BLaER1 (cell line): ENCODE measurements around the gene DEGS2.

Source experiments
- H3K27ac ChIP-seq: shearing (Covaris generic); formaldehyde crosslinking; 2 replicates; pipeline ENCODE4 v1.8.1; 2022
- H3K27me3 ChIP-seq: shearing (Covaris generic); formaldehyde crosslinking; 2 replicates; pipeline ENCODE4 v1.8.1; 2022
- H3K36me3 ChIP-seq: shearing (Covaris generic); formaldehyde crosslinking; 2 replicates; pipeline ENCODE4 v1.8.1; 2022
- H3K4me1 ChIP-seq: shearing (Covaris generic); formaldehyde crosslinking; 2 replicates; pipeline ENCODE4 v1.8.1; 2022
- H3K4me2 ChIP-seq: shearing (Covaris generic); formaldehyde crosslinking; 2 replicates; pipeline ENCODE4 v1.8.1; 2022
- H3K4me3 ChIP-seq: shearing (Covaris generic); formaldehyde crosslinking; 2 replicates; pipeline ENCODE4 v1.8.1; 2022
- H3K9ac ChIP-seq: shearing (Covaris generic); formaldehyde crosslinking; 2 replicates; pipeline ENCODE4 v1.8.1; 2022
- H3K9me3 ChIP-seq: shearing (Covaris generic); formaldehyde crosslinking; 2 replicates; pipeline ENCODE4 v1.8.1; 2022
- H4K20me1 ChIP-seq: shearing (Covaris generic); formaldehyde crosslinking; 2 replicates; pipeline ENCODE4 v1.8.1; 2022
- Cebpa-rat ChIP-seq: shearing (Covaris generic); IDR thresholded peaks from 2 replicates; pipeline ENCODE4 v1.8.1; 2022

Gene DEGS2

DNA sequence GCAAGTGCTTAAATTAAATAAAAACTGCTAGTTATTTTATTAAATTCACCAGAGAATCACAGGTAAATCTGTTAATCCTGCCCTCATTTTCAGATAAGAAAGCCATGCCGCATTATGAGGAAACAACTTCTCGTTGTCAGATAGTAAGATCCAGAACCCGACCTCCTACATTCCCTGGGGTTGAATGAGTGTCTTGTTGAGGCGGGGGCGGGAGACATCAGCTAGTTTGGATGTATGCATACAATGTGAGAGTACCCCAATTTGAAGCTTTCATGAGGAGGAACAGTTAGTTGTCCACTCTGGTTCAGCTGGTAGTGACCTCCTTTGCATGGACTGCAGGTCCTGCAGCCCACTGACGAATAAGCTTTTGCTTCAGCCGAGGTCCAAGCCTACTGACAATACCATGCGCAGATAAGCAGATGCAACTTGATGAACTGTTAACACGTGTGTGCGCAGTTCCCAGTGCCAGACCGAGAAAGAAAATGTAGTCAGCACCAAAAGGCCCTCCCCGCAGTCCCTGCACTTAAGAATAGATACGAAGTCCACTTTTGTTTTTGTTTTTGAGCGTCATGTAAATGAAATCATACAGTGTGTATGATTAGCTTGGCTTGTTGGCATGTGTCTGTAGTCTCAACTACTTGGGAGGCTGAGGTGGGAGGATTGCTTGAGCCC lies 59.3 kb downstream of the DEGS2 start:
- peaks cover 76% of the 10 kb centered on the region for H3K36me3 ChIP-seq

DNA sequence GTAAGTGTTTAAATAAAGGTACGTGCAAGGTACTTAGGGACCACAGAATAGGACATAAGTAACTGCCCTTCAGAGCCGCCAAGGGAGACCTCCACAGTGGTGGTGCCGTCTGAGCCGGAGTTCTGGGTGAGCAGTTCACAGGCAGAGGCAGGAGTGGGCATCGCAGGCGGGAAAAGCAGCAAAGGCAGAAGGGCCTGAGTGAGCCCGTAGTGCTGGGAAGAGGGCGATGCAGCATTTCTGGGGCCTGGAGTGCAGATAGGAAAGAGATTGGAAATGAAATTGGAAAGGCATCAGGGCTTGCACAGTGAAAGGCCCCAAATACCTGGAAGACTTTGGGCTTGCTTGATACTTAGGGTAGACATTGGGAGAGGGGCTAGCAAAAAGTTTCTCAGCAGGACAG lies 61.3 kb downstream of the DEGS2 start:
- no peak for TF ChIP-seq Cebpa-rat
- Histone ChIP-seq H3K9me3 (no peaks in the 10 kb centered on the region), H3K27ac (no peak overlapping the region), H3K36me3 (peaks cover 91% of the 10 kb centered on the region), H4K20me1 (peaks cover 100% of the 10 kb centered on the region), H3K9ac (no peak overlapping the region), H3K4me3 (no peak overlapping the region), H3K27me3 (no peaks in the 10 kb centered on the region), H3K4me1 (peaks cover 16% of the 10 kb centered on the region), H3K4me2 (no peak overlapping the region)

More for the DNA sequence above, 59.3 kb downstream of the DEGS2 start:
- no peaks in the 10 kb centered on the region for H3K9me3 ChIP-seq
- H4K20me1 ChIP-seq: peaks cover 100% of the 10 kb centered on the region
- no peaks in the 10 kb centered on the region for H3K27me3 ChIP-seq
- H3K4me1 ChIP-seq: peaks cover 36% of the 10 kb centered on the region
- H3K4me2 ChIP-seq: no peak overlapping the region
- no peak overlapping the region for H3K4me3 ChIP-seq
- TF ChIP-seq Cebpa-rat: no peak
- H3K27ac ChIP-seq: no peak overlapping the region
- no peak overlapping the region for H3K9ac ChIP-seq

DNA sequence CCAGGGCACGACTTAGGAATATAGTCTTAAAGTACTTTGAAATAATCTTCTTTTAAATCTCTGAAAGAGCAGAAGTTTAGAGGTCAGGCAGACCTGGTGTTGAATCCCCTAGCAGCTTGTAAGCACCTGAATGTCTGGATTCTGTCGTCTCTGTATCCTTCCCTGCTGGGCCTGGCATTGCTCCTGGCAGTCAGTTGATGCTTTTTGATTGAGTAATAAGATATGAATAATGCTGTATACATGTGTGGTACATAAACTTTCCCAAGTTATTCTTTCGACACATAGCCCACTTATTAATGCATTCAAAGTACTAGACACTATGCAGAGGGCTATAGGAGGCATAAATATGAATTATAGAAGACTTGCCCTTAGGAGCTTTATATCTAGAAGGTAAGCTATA lies 62.8 kb downstream of the DEGS2 start:
- Histone ChIP-seq H3K27me3 (no peaks in the 10 kb centered on the region), H3K9me3 (no peaks in the 10 kb centered on the region), H3K4me1 (peaks cover 1% of the 10 kb centered on the region), H3K4me3 (no peak overlapping the region), H3K4me2 (no peak overlapping the region), H3K27ac (no peak overlapping the region), H4K20me1 (peaks cover 100% of the 10 kb centered on the region), H3K9ac (no peak overlapping the region), H3K36me3 (peaks cover 98% of the 10 kb centered on the region)
- no peak for TF ChIP-seq Cebpa-rat
